ENCODE data around the gene RAB3GAP1. TPM values are rescaled to one million over a fixed set of nuclear protein-coding genes. Genes with fewer than 3 reads are reported as not detected.
A peak's percentile ranks its signal among the peaks of the same experiment; 100 is the strongest.

RAB3GAP1 gene
- total RNA-seq: 10 to 100 TPM; 22.9 to 23.0 TPM

DNA sequence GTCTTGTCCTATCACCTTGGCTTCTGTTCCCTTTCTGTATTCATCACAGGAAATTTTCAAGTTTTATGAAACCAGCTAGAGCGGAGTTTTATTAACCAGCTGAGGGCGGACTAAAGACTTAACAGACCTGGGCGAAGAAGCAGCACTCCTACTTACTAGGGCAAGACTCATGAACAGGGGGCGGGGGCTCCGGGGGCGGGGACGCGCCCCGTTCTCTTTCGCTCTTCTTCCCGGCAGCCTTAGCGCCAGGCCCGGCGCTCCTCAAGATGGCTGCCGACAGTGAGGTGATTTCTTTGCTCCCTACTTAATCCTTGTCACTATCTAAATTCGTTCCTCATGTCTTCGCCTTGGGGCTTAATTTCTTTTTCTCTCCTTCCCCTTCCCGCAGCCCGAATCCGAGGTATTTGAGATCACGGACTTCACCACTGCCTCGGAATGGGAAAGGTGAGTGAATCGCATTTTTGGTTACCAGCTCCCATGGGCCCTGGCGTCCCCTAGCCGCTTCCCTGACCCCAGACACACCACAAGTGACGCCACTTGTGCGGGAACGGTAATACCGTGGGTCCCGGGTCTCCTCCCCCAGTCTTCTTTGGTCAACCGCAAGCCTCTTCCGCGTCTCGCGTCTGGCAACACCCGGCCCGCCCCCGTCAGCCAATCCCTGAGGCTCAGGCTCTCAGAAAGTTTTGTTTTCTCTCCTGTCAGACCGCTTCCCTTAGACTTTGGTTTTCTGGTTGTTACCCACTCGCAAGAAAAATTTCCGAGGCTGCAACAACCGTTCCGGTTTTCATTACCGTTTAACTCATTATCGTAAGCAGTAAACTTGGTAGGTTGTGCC, at the start of gene RAB3GAP1:
Gene RAB3GAP1, plus strand, starts transcription at position 251 of the 835 bp plus-strand sequence. Its CDS starts 16 bp downstream, at position 267.
- Mint-ChIP-seq H3K9me3 (no peaks in the 10 kb centered on the region), H3K27me3 (peaks cover 3% of the 10 kb centered on the region), H3K27ac (peak within 1 kb of the TSS; percentile 99), H3K4me1 (peaks cover 39% of the 10 kb centered on the region), H3K36me3 (ENCODE audit: low read depth) (peaks cover 22% of the 10 kb centered on the region), H3K4me3 (peak within 1 kb of the TSS; percentile 81)
- POLR2A ChIA-PET: interaction anchor here (0.6 to 3.2 kb wide), 7 partner anchors 17 to 694 kb away, joined by 3 to 30 read pairs (median 3); partner anchors contain the start of genes CCNT2, R3HDM1 and ZRANB3
- peak; percentile 95 for DNase-seq
- CTCF ChIA-PET: interaction anchor here (0.6 to 1.1 kb wide), 4 partner anchors 8 to 126 kb away, joined by 3 to 4 read pairs (median 3); no protein-coding TSS in a partner anchor

DNA sequence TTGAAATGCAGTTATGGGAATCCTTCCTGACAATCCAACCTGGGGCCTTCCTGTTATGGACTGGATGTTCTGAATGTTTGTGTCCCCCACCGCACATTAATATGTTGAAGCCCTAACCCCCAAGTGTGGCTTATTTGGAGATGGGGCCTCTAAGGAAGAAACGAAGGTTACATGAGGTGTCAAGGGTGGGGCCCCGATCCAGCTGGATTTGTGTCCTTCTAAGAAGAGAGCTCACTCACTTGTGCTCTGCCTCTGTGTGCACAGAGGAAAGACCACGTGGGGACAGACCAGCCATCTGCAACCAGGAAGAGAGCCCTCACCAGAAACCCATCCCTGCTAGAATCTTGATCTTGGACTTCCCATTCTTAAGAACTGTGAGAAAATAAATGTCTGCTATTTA, 49.3 kb upstream of the RAB3GAP1 start:
- Mint-ChIP-seq H3K27me3 (peaks cover 24% of the 10 kb centered on the region), H3K36me3 (ENCODE audit: low read depth) (no peaks in the 10 kb centered on the region), H3K4me1 (peaks cover 3% of the 10 kb centered on the region), H3K9me3 (no peaks in the 10 kb centered on the region), H3K27ac (no peak overlapping the region), H3K4me3 (no peak overlapping the region)
- no peak for DNase-seq
- POLR2A ChIA-PET: interaction anchor here (1.8 kb wide), 1 partner anchor 707 kb away, joined by 7 read pairs; no protein-coding TSS in a partner anchor
- CTCF ChIA-PET: interaction anchor here (1.5 to 6.2 kb wide), 3 partner anchors 44 to 706 kb away, joined by 3 to 82 read pairs (median 4); partner anchors contain the start of gene MAP3K19

DNA sequence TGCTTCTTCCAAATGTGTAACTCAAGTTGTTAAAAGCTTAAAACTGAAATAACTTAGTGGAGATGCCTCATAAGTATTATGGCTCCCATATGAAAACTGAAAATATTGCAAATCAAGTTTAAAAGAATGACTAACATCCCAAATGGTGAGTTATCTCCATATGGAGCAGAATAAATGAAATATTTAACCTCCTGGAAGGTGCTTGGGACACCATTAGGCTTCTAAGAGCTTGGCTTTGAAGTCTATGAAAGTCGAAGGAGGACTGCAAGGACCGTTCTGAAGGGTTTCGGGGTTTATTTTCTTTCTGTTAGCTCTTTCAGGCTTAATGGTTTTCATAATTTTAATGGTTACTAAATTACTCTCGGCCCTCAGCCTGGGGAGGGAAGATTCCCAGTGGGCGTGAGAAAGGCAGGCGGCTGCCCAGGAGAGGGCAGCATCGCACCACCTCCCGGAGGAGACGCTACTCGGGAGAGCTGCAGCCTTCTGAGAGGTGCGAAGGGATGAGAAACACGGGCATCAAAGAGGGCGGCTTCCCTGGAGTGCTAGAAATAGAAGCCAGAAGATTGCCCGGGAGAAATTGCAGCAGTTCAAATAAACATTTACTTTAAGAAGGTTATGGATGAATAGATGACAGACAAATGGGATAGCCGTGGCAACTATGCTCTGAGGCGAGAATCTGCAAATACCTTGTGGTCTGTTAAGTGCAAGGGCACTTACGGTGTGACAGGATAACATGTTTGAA, 47.9 kb upstream of the RAB3GAP1 start:
- H3K4me3 Mint-ChIP-seq: no peak overlapping the region
- no peak overlapping the region for H3K27ac Mint-ChIP-seq
- peak; percentile 73 for DNase-seq
- no peaks in the 10 kb centered on the region for H3K36me3 Mint-ChIP-seq (ENCODE audit: low read depth)
- ChIA-PET POLR2A (interaction anchor here (0.8 to 1.8 kb wide), 2 partner anchors 705 to 736 kb away, joined by 3 to 7 read pairs; no protein-coding TSS in a partner anchor), CTCF (interaction anchor here (0.7 to 6.2 kb wide), 36 partner anchors 9 to 832 kb away, joined by 3 to 82 read pairs (median 3); partner anchors contain the start of genes LCT, MAP3K19, R3HDM1 and RAB3GAP1)
- H3K4me1 Mint-ChIP-seq: peaks cover 3% of the 10 kb centered on the region
- no peaks in the 10 kb centered on the region for H3K9me3 Mint-ChIP-seq
- peaks cover 24% of the 10 kb centered on the region for H3K27me3 Mint-ChIP-seq

DNA sequence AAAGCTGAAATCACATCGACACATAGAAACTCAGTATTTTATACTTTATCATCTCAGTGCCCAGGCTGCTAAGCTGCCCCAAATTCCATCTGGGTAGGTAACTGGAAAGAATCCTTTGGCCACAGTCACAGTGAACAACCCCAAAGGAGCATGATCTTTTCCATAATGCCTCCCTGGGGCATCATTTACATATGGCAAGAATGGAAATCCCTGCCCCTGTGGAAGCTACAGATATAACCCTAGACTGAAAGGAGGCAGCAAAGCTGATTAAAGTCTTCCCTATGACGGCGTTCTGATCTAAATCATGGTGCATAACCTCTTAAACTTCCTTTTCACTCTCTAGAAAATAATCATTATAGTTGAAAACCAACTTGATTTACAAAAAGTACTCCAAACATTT, 46.3 kb upstream of the RAB3GAP1 start:
- no peaks in the 10 kb centered on the region for H3K36me3 Mint-ChIP-seq (ENCODE audit: low read depth)
- CTCF ChIA-PET: interaction anchor here (0.8 to 6.2 kb wide), 7 partner anchors 9 to 792 kb away, joined by 3 to 82 read pairs (median 3); no protein-coding TSS in a partner anchor
- peaks cover 16% of the 10 kb centered on the region for H3K4me1 Mint-ChIP-seq
- H3K27ac Mint-ChIP-seq: no peak overlapping the region
- DNase-seq: no peak
- peaks cover 20% of the 10 kb centered on the region for H3K27me3 Mint-ChIP-seq
- POLR2A ChIA-PET: no interaction called here
- H3K9me3 Mint-ChIP-seq: no peaks in the 10 kb centered on the region
- no peak overlapping the region for H3K4me3 Mint-ChIP-seq

DNA sequence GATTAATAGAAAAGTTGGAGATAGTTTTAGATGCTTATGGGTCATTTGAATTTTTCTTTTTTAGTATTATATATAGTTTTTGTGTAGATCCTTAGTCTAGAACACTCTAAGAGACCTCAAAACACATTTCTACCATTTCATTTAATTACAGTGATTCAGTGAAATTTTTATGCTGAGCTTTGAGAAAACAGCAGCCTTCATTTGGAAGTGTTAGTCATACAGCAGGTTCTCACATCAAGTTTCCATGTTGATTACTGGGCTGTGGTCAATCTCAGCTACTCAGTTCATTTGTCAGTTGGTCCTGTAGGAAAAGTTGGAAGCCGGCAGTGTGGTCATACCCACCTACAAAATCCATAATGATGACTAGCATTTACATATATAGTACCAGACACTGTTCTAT, 42.8 kb upstream of the RAB3GAP1 start:
- no peak overlapping the region for H3K4me3 Mint-ChIP-seq
- H3K4me1 Mint-ChIP-seq: peaks cover 15% of the 10 kb centered on the region
- ChIA-PET POLR2A (no interaction called here), CTCF (interaction anchor here (2.4 kb wide), 1 partner anchor 700 kb away, joined by 13 read pairs; no protein-coding TSS in a partner anchor)
- no peaks in the 10 kb centered on the region for H3K36me3 Mint-ChIP-seq (ENCODE audit: low read depth)
- H3K27ac Mint-ChIP-seq: no peak overlapping the region
- no peaks in the 10 kb centered on the region for H3K9me3 Mint-ChIP-seq
- H3K27me3 Mint-ChIP-seq: peaks cover 18% of the 10 kb centered on the region
- DNase-seq: no peak

DNA sequence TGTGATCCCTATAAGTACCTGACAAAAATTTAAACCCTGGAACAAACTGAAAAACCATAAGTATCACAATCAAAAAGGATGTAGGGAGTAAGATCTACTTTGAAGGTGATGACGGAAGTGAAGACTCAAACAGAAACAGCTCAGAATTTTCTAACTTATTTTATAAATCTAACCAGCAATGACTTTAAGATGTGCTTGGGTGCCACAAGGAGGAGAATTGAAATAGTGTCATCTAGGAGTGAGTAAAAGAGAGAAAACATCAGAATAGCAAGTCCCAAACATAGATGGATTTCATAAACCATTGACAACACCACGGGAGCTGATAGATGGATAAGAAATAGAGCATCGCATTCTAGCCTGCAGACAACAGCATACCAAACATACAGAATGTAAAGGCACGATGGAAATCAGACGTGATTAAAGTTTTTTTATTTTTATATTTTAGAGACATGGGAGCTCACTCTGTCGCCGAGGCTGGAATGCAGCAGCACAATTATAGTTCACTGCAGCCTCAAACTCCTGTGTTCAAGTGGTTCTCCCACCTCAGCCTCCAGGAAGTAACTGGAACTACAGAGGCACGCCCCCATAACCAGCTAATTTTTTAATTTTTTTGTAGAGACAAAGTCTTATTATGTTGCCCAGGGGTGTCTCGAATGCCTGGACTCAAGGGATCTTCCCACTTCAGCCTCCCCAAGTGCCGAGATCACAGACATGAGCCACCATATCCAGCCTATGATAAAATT, 41.7 kb upstream of the RAB3GAP1 start:
- no peak for DNase-seq
- CTCF ChIA-PET: interaction anchor here (0.7 to 2.4 kb wide), 3 partner anchors 14 to 699 kb away, joined by 3 to 13 read pairs (median 5); no protein-coding TSS in a partner anchor
- H3K9me3 Mint-ChIP-seq: no peaks in the 10 kb centered on the region
- no peaks in the 10 kb centered on the region for H3K36me3 Mint-ChIP-seq (ENCODE audit: low read depth)
- H3K27ac Mint-ChIP-seq: no peak overlapping the region
- H3K4me1 Mint-ChIP-seq: peaks cover 14% of the 10 kb centered on the region
- peaks cover 10% of the 10 kb centered on the region for H3K27me3 Mint-ChIP-seq
- no peak overlapping the region for H3K4me3 Mint-ChIP-seq
- POLR2A ChIA-PET: interaction anchor here (0.7 kb wide), 1 partner anchor 41 kb away, joined by 3 read pairs; no protein-coding TSS in a partner anchor

DNA sequence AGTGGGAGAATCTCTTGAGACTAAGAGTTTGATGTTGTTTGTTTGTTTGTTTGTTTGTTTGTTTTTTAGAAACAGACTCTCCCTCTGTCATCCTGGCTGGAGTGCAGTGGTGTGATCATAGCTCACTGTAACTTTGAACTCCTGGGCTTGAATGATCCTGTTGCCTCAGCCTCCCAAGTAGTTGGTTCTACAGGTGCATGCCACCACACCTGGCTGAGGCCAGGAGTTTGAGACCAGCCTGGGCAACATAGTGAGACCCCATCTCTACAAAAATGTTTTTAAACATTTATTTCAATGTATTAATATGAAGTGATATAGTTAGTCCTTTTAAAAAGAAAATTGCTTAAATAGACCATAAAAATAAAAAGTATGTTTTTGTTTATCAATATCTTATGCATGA, 40.5 kb upstream of the RAB3GAP1 start:
- Mint-ChIP-seq H3K27me3 (peaks cover under 1% of the 10 kb centered on the region), H3K9me3 (peaks cover 4% of the 10 kb centered on the region), H3K27ac (no peak overlapping the region), H3K4me1 (peaks cover 14% of the 10 kb centered on the region), H3K36me3 (ENCODE audit: low read depth) (no peaks in the 10 kb centered on the region), H3K4me3 (no peak overlapping the region)
- ChIA-PET POLR2A (no interaction called here), CTCF (no interaction called here)
- DNase-seq: no peak

DNA sequence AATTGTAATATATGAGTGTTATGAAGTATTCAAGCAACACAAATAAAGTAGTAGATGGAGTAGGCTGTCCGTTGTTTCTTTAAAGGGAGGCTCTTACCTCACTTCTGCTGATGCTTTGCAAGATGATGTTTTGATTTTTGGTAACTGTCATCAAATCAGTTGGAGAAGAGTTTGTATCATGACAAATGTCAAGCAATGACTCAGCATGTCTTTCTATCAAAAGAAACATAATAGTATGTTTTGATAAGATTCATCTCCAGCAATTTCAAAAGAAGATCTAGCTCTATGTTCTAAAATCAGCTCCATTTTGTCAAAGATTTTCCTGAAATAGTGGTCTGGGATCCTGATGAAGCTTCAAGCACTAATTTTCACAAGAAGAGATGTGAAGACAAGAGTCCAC, 30.5 kb upstream of the RAB3GAP1 start:
- Mint-ChIP-seq H3K4me3 (no peak overlapping the region), H3K4me1 (peaks cover 12% of the 10 kb centered on the region), H3K36me3 (ENCODE audit: low read depth) (no peaks in the 10 kb centered on the region), H3K9me3 (peaks cover 5% of the 10 kb centered on the region), H3K27me3 (no peaks in the 10 kb centered on the region), H3K27ac (no peak overlapping the region)
- no peak for DNase-seq
- CTCF ChIA-PET: no interaction called here
- POLR2A ChIA-PET: no interaction called here

DNA sequence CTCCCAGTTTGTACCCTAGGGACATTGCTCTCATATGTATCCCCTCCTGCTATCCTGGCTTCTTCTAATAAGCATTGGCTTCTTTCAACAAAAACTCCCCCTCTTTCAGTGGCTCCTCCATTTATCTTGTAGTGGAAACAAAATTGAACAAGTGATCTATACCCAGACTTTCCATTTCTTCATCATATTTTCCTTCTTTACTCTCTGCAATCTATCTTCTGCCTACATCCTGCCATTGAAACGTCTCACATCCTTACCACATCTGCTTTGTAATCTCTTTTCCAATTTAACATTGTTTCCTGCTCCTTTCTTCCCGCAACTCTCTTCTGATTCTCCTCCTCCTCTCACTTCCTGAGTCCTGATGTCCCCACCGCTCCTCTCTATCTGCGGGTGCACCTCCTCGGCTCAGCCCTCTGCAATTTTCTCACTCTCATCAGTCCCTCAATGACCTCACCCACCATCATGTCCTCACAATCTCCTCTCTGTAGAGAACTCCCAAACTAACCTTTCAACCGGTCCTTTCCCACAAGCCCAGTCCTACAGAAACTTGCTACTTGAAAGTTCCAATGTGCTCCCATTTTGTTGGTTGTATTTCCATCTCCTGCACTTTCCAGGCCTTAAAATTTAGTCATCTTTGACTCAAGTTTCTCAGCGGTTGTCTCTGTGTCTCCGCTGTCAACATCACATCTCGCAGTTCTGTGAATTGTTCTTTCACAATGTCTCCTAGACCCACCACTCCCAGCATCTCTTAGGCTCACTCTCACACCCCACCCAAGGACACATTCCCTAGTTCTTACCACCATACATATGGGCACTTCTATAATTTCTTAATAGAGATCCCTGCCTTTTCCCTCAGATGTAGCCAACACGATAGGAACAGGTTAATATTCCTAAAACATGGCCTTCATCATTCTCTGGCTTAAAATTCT, 28.9 kb upstream of the RAB3GAP1 start:
- peaks cover 12% of the 10 kb centered on the region for H3K4me1 Mint-ChIP-seq
- POLR2A ChIA-PET: no interaction called here
- CTCF ChIA-PET: interaction anchor here (1.2 kb wide), 1 partner anchor 12 kb away, joined by 3 read pairs; no protein-coding TSS in a partner anchor
- DNase-seq: no peak
- no peak overlapping the region for H3K27ac Mint-ChIP-seq
- H3K36me3 Mint-ChIP-seq (ENCODE audit: low read depth): no peaks in the 10 kb centered on the region
- peaks cover 5% of the 10 kb centered on the region for H3K9me3 Mint-ChIP-seq
- H3K4me3 Mint-ChIP-seq: no peak overlapping the region
- H3K27me3 Mint-ChIP-seq: no peaks in the 10 kb centered on the region

DNA sequence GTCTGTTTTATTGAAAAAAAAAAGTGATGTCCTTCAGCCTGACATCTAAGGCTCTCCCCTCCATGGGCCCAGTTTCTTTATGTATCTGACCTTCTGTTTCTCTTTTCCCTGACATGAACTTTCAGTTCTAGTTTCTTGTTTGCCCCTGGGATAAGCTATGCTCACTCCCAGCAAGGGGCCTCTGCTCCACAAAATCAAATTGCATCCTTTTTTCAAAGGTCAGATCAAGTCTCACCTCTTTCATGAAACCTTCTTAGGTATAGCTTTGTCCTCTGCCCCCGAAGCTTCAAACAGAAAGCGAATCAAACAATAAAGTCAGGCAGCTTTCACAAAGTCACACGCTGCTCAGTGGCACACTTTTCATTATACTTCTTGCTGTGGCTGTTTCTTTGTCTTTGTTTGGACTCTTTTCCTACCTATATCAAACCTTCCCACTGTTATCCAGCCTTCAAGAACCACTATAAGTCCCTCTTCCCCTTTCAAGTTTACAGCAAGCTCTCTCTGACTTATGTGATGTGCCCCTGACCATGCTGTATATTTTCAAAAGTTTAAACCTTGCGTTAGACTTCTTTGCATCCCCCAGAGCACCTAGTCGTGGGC, 28.1 kb upstream of the RAB3GAP1 start:
- CTCF ChIA-PET: interaction anchor here (1.2 kb wide), 1 partner anchor 13 kb away, joined by 3 read pairs; no protein-coding TSS in a partner anchor
- no peak overlapping the region for H3K27ac Mint-ChIP-seq
- H3K9me3 Mint-ChIP-seq: peaks cover 5% of the 10 kb centered on the region
- no peaks in the 10 kb centered on the region for H3K27me3 Mint-ChIP-seq
- H3K36me3 Mint-ChIP-seq (ENCODE audit: low read depth): no peaks in the 10 kb centered on the region
- POLR2A ChIA-PET: no interaction called here
- no peak overlapping the region for H3K4me3 Mint-ChIP-seq
- DNase-seq: no peak
- peaks cover 12% of the 10 kb centered on the region for H3K4me1 Mint-ChIP-seq

DNA sequence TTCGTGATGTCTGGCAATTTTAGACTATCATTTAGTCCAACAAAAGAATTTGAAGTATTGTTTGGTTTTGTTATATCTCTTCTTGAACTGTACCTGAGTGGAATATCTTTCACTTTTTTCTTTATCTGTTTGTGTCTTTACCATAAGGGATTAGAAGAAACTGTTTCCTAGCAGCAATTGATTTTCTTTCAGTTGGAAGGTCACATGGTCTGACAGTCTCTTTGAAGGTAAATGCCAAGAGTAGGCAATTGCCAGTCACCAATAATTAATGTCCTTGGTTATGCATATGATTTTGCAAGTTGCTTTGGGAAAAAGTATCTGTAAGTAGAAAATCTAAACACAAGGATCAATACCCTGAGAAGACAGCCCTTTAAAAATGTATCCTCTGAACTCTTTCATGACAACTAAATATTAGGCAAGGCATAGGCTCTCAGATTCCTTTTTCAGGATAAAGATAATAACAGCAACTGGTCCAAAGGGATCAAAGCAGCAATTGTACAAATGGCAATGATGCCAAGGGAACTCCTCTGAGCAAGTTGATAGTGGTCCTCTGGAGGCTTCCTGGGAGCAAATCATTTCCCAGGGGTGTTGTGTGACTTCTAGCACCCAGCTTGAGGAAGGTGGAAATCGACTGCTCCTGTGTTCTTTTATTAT, 22.5 kb upstream of the RAB3GAP1 start:
- H3K9me3 Mint-ChIP-seq: no peaks in the 10 kb centered on the region
- POLR2A ChIA-PET: no interaction called here
- CTCF ChIA-PET: no interaction called here
- no peak overlapping the region for H3K4me3 Mint-ChIP-seq
- no peaks in the 10 kb centered on the region for H3K27me3 Mint-ChIP-seq
- DNase-seq: no peak
- no peaks in the 10 kb centered on the region for H3K4me1 Mint-ChIP-seq
- H3K27ac Mint-ChIP-seq: no peak overlapping the region
- no peaks in the 10 kb centered on the region for H3K36me3 Mint-ChIP-seq (ENCODE audit: low read depth)
